Renal cortex interstitium (tissue), 15 donors: ENCODE measurements around the gene C1QC. TPM values are rescaled to one million over a fixed set of nuclear protein-coding genes. Genes with fewer than 3 reads are reported as not detected.

Experiments used
- DNase-seq, 11 donors: peaks; one replicate each; pipeline ENCODE4 v3.0.0-alpha.2; 2013; ENCODE audit warnings: low read depth in 9 of 11, low spot score in 4 of 11; ENCODE audit errors: extremely low read depth in 1 of 11
- long read RNA-seq, 16 experiments: transcript quantifications; one replicate each; lab custom pipeline, GENCODE V29; 2026
- polyA plus RNA-seq, 3 donors: library from polyadenylated mRNA; unstranded; fragments of 120-200 nt; gene quantifications; one replicate each; pipeline ENCODE4 v1.2.1, GENCODE V29; 2013; ENCODE audit not compliant: insufficient read length in 3 of 3

The C1QC gene
- 10 to 100 TPM; 10.1 to 20.1 (median 16.0) TPM for polyA plus RNA-seq
- long read RNA-seq, donor 1, transcript C1QC-203 (3 exons, 1,163 nt), result major isoform, 11 of 11 reads
- long read RNA-seq, donor 1, partial matches to known transcripts, result 0 of 11 reads
- long read RNA-seq, donor 1, other reads (novel, unspliced or antisense), result 0 of 11 reads
- long read RNA-seq, donor 2, transcript C1QC-203 (3 exons, 1,163 nt), result major isoform, 13 of 14 reads
- long read RNA-seq, donor 2, partial matches to known transcripts, result 0 of 14 reads
- long read RNA-seq, donor 2, other reads (novel, unspliced or antisense), result 0 of 14 reads
- long read RNA-seq, donor 3, transcript C1QC-203 (3 exons, 1,163 nt), result major isoform, 14 of 15 reads
- long read RNA-seq, donor 3, partial matches to known transcripts, result 0 of 15 reads
- long read RNA-seq, donor 3, other reads (novel, unspliced or antisense), result 0 of 15 reads
- long read RNA-seq, donor 4, transcript C1QC-203 (3 exons, 1,163 nt), result major isoform, 5 of 5 reads
- long read RNA-seq, donor 4, partial matches to known transcripts, result 0 of 5 reads
- long read RNA-seq, donor 4, other reads (novel, unspliced or antisense), result 0 of 5 reads
- long read RNA-seq, donor 5, result 0 reads
- long read RNA-seq, donor 6, transcript C1QC-203 (3 exons, 1,163 nt), result major isoform, 7 of 14 reads
- long read RNA-seq, donor 6, partial matches to known transcripts, result 7 of 14 reads
- long read RNA-seq, donor 6, other reads (novel, unspliced or antisense), result 0 of 14 reads
- long read RNA-seq, donor 7, transcript C1QC-203 (3 exons, 1,163 nt), result major isoform, 9 of 11 reads
- long read RNA-seq, donor 7, partial matches to known transcripts, result 0 of 11 reads
- long read RNA-seq, donor 7, other reads (novel, unspliced or antisense), result 0 of 11 reads
- long read RNA-seq, donor 8, transcript C1QC-203 (3 exons, 1,163 nt), result major isoform, 13 of 13 reads
- long read RNA-seq, donor 8, partial matches to known transcripts, result 0 of 13 reads
- long read RNA-seq, donor 8, other reads (novel, unspliced or antisense), result 0 of 13 reads
- long read RNA-seq, donor 9, transcript C1QC-203 (3 exons, 1,163 nt), result major isoform, 12 of 13 reads
- long read RNA-seq, donor 9, partial matches to known transcripts, result 0 of 13 reads
- long read RNA-seq, donor 9, other reads (novel, unspliced or antisense), result 0 of 13 reads
- long read RNA-seq, donor 10, transcript C1QC-203 (3 exons, 1,163 nt), result major isoform, 8 of 8 reads
- long read RNA-seq, donor 10, partial matches to known transcripts, result 0 of 8 reads
- long read RNA-seq, donor 10, other reads (novel, unspliced or antisense), result 0 of 8 reads
- long read RNA-seq, donor 11, transcript C1QC-203 (3 exons, 1,163 nt), result major isoform, 10 of 10 reads
- long read RNA-seq, donor 11, partial matches to known transcripts, result 0 of 10 reads
- long read RNA-seq, donor 11, other reads (novel, unspliced or antisense), result 0 of 10 reads
- long read RNA-seq, donor 12, partial matches to known transcripts, result 0 of 3 reads
- long read RNA-seq, donor 12, other reads (novel, unspliced or antisense), result 0 of 3 reads
- long read RNA-seq, donor 13, transcript C1QC-203 (3 exons, 1,163 nt), result major isoform, 9 of 23 reads
- long read RNA-seq, donor 13, partial matches to known transcripts, result 13 of 23 reads
- long read RNA-seq, donor 13, other reads (novel, unspliced or antisense), result 0 of 23 reads
- long read RNA-seq, donor 14, transcript C1QC-203 (3 exons, 1,163 nt), result major isoform, 8 of 9 reads
- long read RNA-seq, donor 14, partial matches to known transcripts, result 0 of 9 reads
- long read RNA-seq, donor 14, other reads (novel, unspliced or antisense), result 0 of 9 reads
- long read RNA-seq, donor 15, partial matches to known transcripts, result 0 of 2 reads
- long read RNA-seq, donor 15, other reads (novel, unspliced or antisense), result 0 of 2 reads
- long read RNA-seq, donor 16, transcript C1QC-203 (3 exons, 1,163 nt), result major isoform, 18 of 24 reads
- long read RNA-seq, donor 16, partial matches to known transcripts, result 5 of 24 reads
- long read RNA-seq, donor 16, other reads (novel, unspliced or antisense), result 0 of 24 reads

GRCh38 chr1:22643381-22643780 lies at the start of gene C1QC:
Gene C1QC, plus strand, starts transcription at chr1:22643633. Its CDS starts 391 bp downstream, at chr1:22644024.
- DNase-seq, result no peak

GRCh38 chr1:22594396-22594795 lies 49.0 kb upstream of the C1QC start:
- no peak for DNase-seq

- no peak for DNase-seq
These were observed 48.3 kb upstream of the C1QC start for GRCh38 chr1:22595108-22595507.

GRCh38 chr1:22597301-22597965 lies 46.0 kb upstream of the C1QC start:
- no peak for DNase-seq

GRCh38 chr1:22597996-22598395 lies 45.4 kb upstream of the C1QC start:
- DNase-seq, result no peak

GRCh38 chr1:22598736-22599135 lies 44.7 kb upstream of the C1QC start:
- DNase-seq, result no peak

GRCh38 chr1:22600071-22600816 lies 43.2 kb upstream of the C1QC start:
- no peak for DNase-seq

GRCh38 chr1:22600817-22601605 lies 42.4 kb upstream of the C1QC start:
- no peak for DNase-seq

GRCh38 chr1:22601610-22602009 lies 41.8 kb upstream of the C1QC start:
- no peak for DNase-seq

GRCh38 chr1:22602060-22602740 lies 41.2 kb upstream of the C1QC start:
- DNase-seq, result no peak

- DNase-seq, result no peak
These were observed 37.3 kb upstream of the C1QC start for GRCh38 chr1:22606161-22606560.

GRCh38 chr1:22607154-22607553 lies 36.3 kb upstream of the C1QC start:
- DNase-seq, result no peak

GRCh38 chr1:22608361-22608760 lies 35.1 kb upstream of the C1QC start:
- DNase-seq, result no peak

GRCh38 chr1:22609291-22609690 lies 34.1 kb upstream of the C1QC start:
- DNase-seq, result no peak

- DNase-seq, result peak; percentile 56 to 87 (median 72)
These were observed 31.9 kb upstream of the C1QC start for GRCh38 chr1:22611530-22611947.
